D721Med (cell line): Measurements from ENCODE around the gene CFAP126.
"Not testable (repeated sequence)": the region's sequence is repeated elsewhere in the genome, so short reads cannot be mapped to it uniquely, and the experiment has no call there.

Experiments
- DNase-seq: peaks from one replicate; pipeline ENCODE4 v3.0.0; 2011; ENCODE audit warnings: low spot score; ENCODE audit not compliant: insufficient read length
- FAIRE-seq: peaks from 2 replicates; lab custom pipeline; 2011; peaks lifted over from hg19 to GRCh38; lab: Jason Lieb, UNC
- CTCF ChIP-seq: IDR thresholded peaks from 2 replicates; pipeline ENCODE4 v1.5.1; 2012; ENCODE audit warnings: mild to moderate bottlenecking, control low read depth; ENCODE audit not compliant: insufficient read depth; ENCODE audit errors: missing control alignments

The CFAP126 gene, protein sequence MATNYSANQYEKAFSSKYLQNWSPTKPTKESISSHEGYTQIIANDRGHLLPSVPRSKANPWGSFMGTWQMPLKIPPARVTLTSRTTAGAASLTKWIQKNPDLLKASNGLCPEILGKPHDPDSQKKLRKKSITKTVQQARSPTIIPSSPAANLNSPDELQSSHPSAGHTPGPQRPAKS

GRCh38 chr1:161367684-161368400 is at the start of gene CFAP126:
CFAP126 (minus strand) TSS chr1:161367876; CDS start chr1:161367868, 8 bp downstream.
- FAIRE-seq (peak; percentile 83), DNase-seq (peak; percentile 42)
- peak; percentile 32 for TF ChIP-seq CTCF

- FAIRE-seq = not testable (repeated sequence)
These were observed 45.4 kb upstream of the CFAP126 start for GRCh38 chr1:161413050-161413449.

GRCh38 chr1:161410636-161410970 is 42.9 kb upstream of the CFAP126 start:
- not testable (repeated sequence) for FAIRE-seq, DNase-seq

More at GRCh38 chr1:161413050-161413449, 45.4 kb upstream of the CFAP126 start:
- DNase-seq = not testable (repeated sequence)

GRCh38 chr1:161409848-161410635 is 42.4 kb upstream of the CFAP126 start:
- FAIRE-seq, DNase-seq: not testable (repeated sequence)

DNA sequence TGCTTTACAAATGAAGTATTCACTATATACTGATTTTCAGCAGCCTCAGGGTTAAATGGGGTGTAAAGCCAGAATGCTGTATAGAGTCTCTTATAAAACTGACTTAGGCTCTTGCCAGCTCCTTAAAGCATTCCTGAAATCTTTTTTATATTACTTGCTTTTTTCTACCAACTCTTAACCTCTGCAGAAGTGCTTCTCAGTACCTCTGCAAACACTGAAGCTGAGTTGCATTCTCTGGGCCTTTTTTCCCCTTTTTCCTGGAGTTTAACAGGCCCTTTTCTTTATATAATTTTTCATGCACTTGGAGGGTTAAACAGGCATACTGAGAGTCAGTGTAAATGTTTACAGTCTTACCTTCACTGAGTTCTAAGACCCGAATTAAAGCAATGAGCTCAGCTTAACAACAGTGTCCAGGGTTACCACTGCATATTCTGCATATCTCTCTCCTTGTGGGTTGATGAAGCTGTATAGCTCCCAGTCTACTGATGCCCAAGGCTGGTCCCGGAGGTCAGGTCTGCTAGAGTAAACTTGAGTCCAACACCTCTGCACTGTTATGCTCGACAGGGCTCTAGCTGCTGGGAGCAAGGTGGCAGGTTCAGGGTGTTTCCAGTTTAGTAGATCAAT is 40.9 kb upstream of the CFAP126 start:
- FAIRE-seq = no peak
- no peak for TF ChIP-seq CTCF
- no peak for DNase-seq

GRCh38 chr1:161407451-161407985 is 39.8 kb upstream of the CFAP126 start:
- TF ChIP-seq CTCF = no peak
- no peak for DNase-seq
- FAIRE-seq = no peak

DNA sequence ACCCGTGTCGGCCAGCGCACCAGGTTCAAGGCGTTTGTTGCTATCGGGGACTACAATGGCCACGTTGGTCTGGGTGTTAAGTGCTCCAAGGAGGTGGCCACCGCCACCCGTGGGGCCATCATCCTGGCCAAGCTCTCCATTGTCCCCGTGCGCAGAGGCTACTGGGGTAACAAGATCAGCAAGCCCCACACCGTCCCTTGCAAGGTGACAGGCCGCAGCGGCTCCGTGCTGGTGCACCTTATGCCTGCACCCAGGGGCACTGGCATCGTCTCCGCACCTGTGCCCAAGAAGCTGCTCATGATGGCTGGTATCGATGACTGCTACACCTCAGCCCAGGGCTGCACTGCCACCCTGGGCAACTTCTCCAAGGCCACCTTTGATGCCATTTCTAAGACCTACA is 38.9 kb upstream of the CFAP126 start:
- FAIRE-seq, DNase-seq: not testable (repeated sequence)

DNA sequence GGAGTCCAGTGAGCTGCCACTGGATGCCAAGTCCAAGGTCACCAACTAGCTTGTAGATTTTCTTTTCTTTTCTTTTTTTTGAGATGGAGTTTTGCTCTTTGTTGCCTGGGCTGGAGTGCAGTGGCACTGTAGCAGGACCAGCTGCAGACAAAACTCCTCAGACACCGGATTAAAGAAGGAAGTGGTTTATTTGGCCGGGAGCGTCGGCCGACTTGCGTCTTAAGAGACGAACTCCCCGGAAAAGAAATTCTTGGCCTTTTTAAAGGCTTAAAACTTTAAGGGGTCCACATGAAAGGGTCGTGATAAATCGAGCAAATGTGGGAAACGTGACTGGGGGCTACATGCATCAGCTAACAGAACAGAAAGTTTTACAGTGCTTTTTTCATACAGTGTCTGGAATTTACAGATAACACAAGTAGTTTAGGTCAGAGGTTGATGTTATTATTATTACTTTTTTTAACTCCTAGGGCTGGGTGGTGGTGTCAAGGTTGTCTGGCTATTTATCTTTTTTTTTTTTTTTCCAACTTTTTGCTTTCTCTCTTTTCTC is 36.4 kb upstream of the CFAP126 start:
- FAIRE-seq (no peak), DNase-seq (no peak)
- no peak for TF ChIP-seq CTCF
